Neural crest cell (in vitro differentiated cells): Measurements from ENCODE around the gene HNF1A. TPM values are rescaled to one million over a fixed set of nuclear protein-coding genes. Genes with fewer than 3 reads are reported as not detected.

Experiments used
- DNase-seq: peaks from one replicate; pipeline ENCODE4 v3.0.0; 2021; ENCODE audit warnings: low read depth, mixed read lengths, low spot score
- H3K27ac Mint-ChIP-seq: one replicate; pipeline ENCODE4 v1.8.0; 2021; ENCODE audit warnings: mild to moderate bottlenecking, mixed read lengths; ENCODE audit not compliant: unreplicated experiment
- H3K27me3 Mint-ChIP-seq: 2 replicates; pipeline ENCODE4 v1.8.0; 2021; ENCODE audit warnings: low read depth, mild to moderate bottlenecking, mixed read lengths
- H3K36me3 Mint-ChIP-seq: 2 replicates; pipeline ENCODE4 v1.8.0; 2021; ENCODE audit warnings: low read depth, mild to moderate bottlenecking, mixed read lengths
- H3K4me1 Mint-ChIP-seq: 2 replicates; pipeline ENCODE4 v1.8.0; 2021; ENCODE audit warnings: mixed read lengths
- H3K4me3 Mint-ChIP-seq: one replicate; pipeline ENCODE4 v1.8.0; 2021; ENCODE audit warnings: mild to moderate bottlenecking, mixed read lengths
- H3K9me3 Mint-ChIP-seq: 2 replicates; pipeline ENCODE4 v1.8.0; 2021; ENCODE audit warnings: mixed read lengths
- total RNA-seq: library from RNA; stranded (reverse); gene quantifications from 2 replicates; pipeline ENCODE4 v1.2.1, GENCODE V29; 2021
- TF ChIP-seq, protein P1 (sequence below): fragments of 200-600 bp; sonication (generic); conservative IDR thresholded peaks from 2 replicates; pipeline ENCODE4 v1.5.0; 2021; ENCODE audit warnings: antibody characterized with exemption, mild to moderate bottlenecking

The HNF1A gene
- total RNA-seq, 1 donor from 2014 or later = not detected

DNA sequence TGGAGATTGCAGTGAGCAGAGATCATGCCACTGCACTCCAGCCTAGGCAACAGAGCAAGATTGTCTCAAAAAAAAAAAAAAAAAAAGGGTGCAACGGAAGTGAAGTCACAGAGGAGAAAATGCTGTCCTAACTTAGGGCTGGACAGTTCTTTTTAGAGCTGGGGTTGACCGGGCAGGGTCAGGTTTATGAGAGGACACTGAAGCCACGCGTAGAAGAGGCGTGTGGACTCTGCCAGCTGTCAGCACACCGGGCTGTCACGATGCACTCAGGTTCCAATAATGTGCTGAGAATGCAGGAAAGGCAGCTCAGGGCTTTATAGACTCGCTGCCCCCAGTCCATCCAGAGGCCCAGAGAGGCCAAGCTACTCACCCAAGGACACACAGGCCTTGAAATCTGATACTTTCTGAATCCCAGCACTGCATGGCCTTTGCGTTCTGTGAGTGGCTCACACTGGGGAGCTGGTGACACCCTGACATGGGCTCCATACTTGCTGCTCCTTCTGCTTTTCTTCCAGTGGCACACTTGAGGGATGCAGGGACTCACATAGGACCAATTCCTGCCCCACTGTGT lies 45.3 kb upstream of the HNF1A start:
- Mint-ChIP-seq H3K4me3 (no peak overlapping the region), H3K27me3 (no peaks in the 10 kb centered on the region), H3K9me3 (no peaks in the 10 kb centered on the region), H3K36me3 (no peaks in the 10 kb centered on the region), H3K4me1 (no peaks in the 10 kb centered on the region), H3K27ac (no peak overlapping the region)
- TF ChIP-seq, protein P1, sequence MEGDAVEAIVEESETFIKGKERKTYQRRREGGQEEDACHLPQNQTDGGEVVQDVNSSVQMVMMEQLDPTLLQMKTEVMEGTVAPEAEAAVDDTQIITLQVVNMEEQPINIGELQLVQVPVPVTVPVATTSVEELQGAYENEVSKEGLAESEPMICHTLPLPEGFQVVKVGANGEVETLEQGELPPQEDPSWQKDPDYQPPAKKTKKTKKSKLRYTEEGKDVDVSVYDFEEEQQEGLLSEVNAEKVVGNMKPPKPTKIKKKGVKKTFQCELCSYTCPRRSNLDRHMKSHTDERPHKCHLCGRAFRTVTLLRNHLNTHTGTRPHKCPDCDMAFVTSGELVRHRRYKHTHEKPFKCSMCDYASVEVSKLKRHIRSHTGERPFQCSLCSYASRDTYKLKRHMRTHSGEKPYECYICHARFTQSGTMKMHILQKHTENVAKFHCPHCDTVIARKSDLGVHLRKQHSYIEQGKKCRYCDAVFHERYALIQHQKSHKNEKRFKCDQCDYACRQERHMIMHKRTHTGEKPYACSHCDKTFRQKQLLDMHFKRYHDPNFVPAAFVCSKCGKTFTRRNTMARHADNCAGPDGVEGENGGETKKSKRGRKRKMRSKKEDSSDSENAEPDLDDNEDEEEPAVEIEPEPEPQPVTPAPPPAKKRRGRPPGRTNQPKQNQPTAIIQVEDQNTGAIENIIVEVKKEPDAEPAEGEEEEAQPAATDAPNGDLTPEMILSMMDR = no peak
- no peak for DNase-seq

DNA sequence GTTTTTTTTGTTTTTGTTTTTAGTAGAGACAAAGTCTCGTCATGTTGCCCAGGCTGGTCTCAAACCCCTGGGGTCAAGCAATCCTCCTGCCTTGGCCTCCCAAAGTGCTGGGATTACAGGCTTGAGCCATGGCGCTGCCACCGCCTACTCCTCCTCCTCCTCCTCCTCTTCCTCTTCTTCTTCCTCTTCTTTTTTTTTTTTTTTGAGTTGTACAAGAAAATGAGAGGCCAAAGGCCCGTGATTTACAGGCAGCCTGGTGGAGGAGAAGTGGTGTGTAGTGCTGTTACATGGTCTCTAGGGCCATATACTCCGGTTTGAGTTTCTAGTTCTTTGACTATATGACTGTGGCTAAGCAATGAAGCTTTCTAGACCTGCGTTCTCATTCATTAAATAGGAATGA lies 44.6 kb upstream of the HNF1A start:
- TF ChIP-seq, protein P1 = no peak
- no peak for DNase-seq
- no peaks in the 10 kb centered on the region for H3K27me3 Mint-ChIP-seq
- H3K9me3 Mint-ChIP-seq = no peaks in the 10 kb centered on the region
- no peaks in the 10 kb centered on the region for H3K4me1 Mint-ChIP-seq
- no peak overlapping the region for H3K27ac Mint-ChIP-seq
- no peaks in the 10 kb centered on the region for H3K36me3 Mint-ChIP-seq
- H3K4me3 Mint-ChIP-seq = no peak overlapping the region

DNA sequence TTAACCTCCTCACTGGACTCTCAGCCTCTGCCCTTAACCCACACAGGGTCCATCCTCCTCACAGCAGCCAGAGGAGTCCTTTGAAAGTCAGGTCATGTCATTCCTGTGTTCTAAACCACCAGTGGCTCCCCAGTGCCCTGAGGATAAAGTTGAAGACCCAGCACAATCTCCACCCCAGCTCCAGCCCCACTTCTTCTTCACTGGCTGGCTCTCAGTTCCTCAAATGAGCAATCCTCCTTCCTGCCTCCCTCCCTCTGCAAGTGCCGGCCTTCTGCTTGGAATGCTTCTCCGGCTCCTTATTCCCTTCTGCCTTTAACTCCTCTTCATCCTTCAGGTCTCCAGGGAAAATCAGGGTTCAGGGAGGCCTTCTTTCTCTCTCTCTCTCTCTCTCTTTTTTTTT lies 42.1 kb upstream of the HNF1A start:
- Mint-ChIP-seq H3K9me3 (no peaks in the 10 kb centered on the region), H3K4me3 (no peak overlapping the region), H3K36me3 (no peaks in the 10 kb centered on the region), H3K4me1 (no peaks in the 10 kb centered on the region), H3K27ac (no peak overlapping the region), H3K27me3 (peaks cover 4% of the 10 kb centered on the region)
- no peak for DNase-seq
- TF ChIP-seq, protein P1 = no peak

DNA sequence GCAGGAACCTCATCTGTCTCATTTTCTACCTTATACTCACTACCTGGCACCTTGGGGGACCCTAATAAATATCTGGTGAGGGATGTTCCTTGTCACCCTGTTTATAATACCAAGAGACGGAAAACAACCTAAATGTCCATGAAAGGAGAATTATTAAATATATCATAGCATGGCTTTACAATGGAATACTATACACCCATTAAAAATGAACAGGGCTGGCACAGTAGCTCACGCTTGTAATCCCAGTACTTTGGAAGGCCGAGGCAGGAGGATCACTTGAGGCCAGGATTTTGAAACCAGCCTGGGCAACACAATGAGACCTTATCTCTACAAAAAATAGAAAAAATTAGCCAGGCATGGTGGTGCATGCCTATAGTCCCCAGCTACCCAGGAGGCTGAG lies 39.8 kb upstream of the HNF1A start:
- no peaks in the 10 kb centered on the region for H3K36me3 Mint-ChIP-seq
- no peak overlapping the region for H3K4me3 Mint-ChIP-seq
- peaks cover 4% of the 10 kb centered on the region for H3K27me3 Mint-ChIP-seq
- TF ChIP-seq, protein P1 = no peak
- no peak for DNase-seq
- no peaks in the 10 kb centered on the region for H3K9me3 Mint-ChIP-seq
- no peak overlapping the region for H3K27ac Mint-ChIP-seq
- no peaks in the 10 kb centered on the region for H3K4me1 Mint-ChIP-seq

DNA sequence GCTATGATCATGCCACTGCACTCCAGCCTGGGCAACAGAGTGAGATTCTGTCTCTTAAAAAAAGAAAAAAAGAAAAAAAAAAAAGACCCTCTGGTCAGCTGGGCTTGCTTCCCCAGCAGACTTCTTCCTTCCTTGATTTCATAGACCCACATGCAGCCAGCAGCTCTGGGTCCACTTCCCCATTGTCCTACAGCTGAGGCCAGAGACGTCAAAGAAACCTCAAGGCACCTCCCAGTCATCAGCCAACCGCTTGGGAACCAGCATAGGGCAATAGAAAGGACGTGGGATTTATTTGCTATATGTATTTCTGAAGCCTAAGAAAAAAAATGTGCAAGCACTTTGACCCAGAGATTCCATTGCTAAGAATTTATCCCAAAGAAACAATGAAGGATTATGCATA lies 38.8 kb upstream of the HNF1A start:
- Mint-ChIP-seq H3K4me3 (no peak overlapping the region), H3K36me3 (no peaks in the 10 kb centered on the region), H3K27ac (no peak overlapping the region), H3K9me3 (no peaks in the 10 kb centered on the region), H3K4me1 (peaks cover under 1% of the 10 kb centered on the region), H3K27me3 (peaks cover 4% of the 10 kb centered on the region)
- DNase-seq = no peak
- TF ChIP-seq, protein P1 = no peak

DNA sequence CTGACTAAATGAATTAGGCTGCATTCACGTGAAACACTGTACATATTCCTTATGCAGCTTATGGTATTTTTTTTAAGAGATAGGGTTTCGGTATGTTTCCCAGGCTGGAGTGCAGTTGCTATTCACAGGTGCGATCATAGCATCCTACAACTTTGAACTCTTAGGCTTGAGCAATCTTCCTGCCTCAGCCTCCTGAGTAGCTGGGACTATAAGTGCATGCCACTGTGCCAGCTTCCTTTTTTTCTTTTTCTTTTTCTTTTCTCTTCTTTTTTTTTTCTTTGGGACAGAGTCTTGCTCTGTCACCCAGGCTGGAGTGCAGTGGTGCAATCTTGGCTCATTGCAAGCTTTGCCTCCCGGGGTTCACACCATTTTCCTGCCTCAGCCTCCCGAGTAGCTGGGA lies 38.3 kb upstream of the HNF1A start:
- no peak overlapping the region for H3K4me3 Mint-ChIP-seq
- peaks cover 4% of the 10 kb centered on the region for H3K27me3 Mint-ChIP-seq
- DNase-seq = no peak
- H3K9me3 Mint-ChIP-seq = no peaks in the 10 kb centered on the region
- no peak overlapping the region for H3K27ac Mint-ChIP-seq
- no peaks in the 10 kb centered on the region for H3K36me3 Mint-ChIP-seq
- peaks cover 4% of the 10 kb centered on the region for H3K4me1 Mint-ChIP-seq
- TF ChIP-seq, protein P1 = no peak
